H1 (cell line): ENCODE measurements around the gene GRK6.

Experiments
- POLR2AphosphoS5 ChIP-seq: IDR thresholded peaks from 2 replicates; pipeline ENCODE4 v1.6.1; 2011; ENCODE audit warnings: low read depth, low read length
- RAD21 ChIP-seq, 2 experiments: IDR thresholded peaks in 1 of 2; conservative IDR thresholded peaks in 1 of 2; 2 replicates each; pipeline ENCODE4 v1.6.1; 2011; ENCODE audit warnings: low read depth in 2 of 2, low read length in 2 of 2, improper control_type of control experiment in 1 of 2, inconsistent platforms in 1 of 2, mild to moderate bottlenecking in 1 of 2, moderate library complexity in 1 of 2

- TF ChIP-seq POLR2AphosphoS5 (no peak), RAD21 (IDR thresholded peaks at IDR 0.05 in 1 of 2, conservative IDR thresholded peaks at IDR 0.05 in 1 of 2; ENCODE audit: low read depth in 2 of 2, low read length in 2 of 2) (no peak)
Observed at GRCh38 chr5:177396078-177396477, 30.4 kb upstream of the GRK6 start.
